Psoas muscle (tissue), 8 donors: ENCODE data around the gene PTPRR. TPM values are rescaled to one million over a fixed set of nuclear protein-coding genes. Genes with fewer than 3 reads are reported as not detected.

ENCODE experiments used
- ATAC-seq, 4 donors: fragments of 200-7000 bp; cut with Tn5 transposase; one replicate each; pipeline ENCODE4 v1.9.1; 2020; ENCODE audit warnings: moderate library complexity in 3 of 4, mild to moderate bottlenecking in 2 of 4
- DNase-seq, 2 donors: peaks; one replicate each; pipeline ENCODE4 v3.0.0-alpha.2; 2020
- H3K27ac ChIP-seq: fragments of 200-600 bp; one replicate; pipeline ENCODE4 v1.8.0; 2022
- H3K27me3 ChIP-seq, 3 donors: fragments of 200-600 bp in 1 of 3; one replicate each; pipeline versions ENCODE4 v1.6.1 to v1.8.0; 2013 to 2022; ENCODE audit warnings: low read length in 2 of 3, mild to moderate bottlenecking in 2 of 3, moderate library complexity in 1 of 3; ENCODE audit not compliant: insufficient read depth in 3 of 3
- H3K36me3 ChIP-seq, 2 donors: fragments of 200-600 bp in 1 of 2; one replicate each; pipeline versions ENCODE4 v1.6.1 to v1.8.0; 2013 to 2022; ENCODE audit warnings: low read depth in 1 of 2, mild to moderate bottlenecking in 1 of 2, moderate library complexity in 1 of 2; ENCODE audit not compliant: insufficient read depth in 1 of 2
- H3K4me1 ChIP-seq: fragments of 200-600 bp; one replicate; pipeline ENCODE4 v1.8.0; 2022
- H3K4me3 ChIP-seq: fragments of 200-600 bp; one replicate; pipeline ENCODE4 v1.8.0; 2022; ENCODE audit warnings: mild to moderate bottlenecking
- H3K9me3 ChIP-seq: fragments of 200-600 bp; one replicate; pipeline ENCODE4 v1.8.0; 2022
- WGBS, 3 donors: extraction: QIAGEN DNeasy Blood & Tissue Kit; methylation state at CpG; one replicate each; pipeline versions ENCODE4 v1.1.6 to v1.1.7; 2013; 5-methylcytosine and 5-hydroxymethylcytosine counted together
- intact Hi-C, 2 donors: fragments of 100-400 bp; cut with DNase I; formaldehyde crosslinking; loops; one replicate each; pipeline versions ENCODE4 v1.11.0 to v1.14.2; 2022
- polyA plus RNA-seq, 3 donors: library from polyadenylated mRNA; stranded (reverse); fragments of 200-250 nt; gene quantifications; one replicate each; pipeline ENCODE4 v1.2.3, GENCODE V29; 2013
- total RNA-seq, 4 donors: library from RNA; stranded (reverse); fragmentation: NEBNext Ultra II Directional in 2 of 4; extraction: Animal tissue kit (Norgen Biotek cat#: 25700) in 2 of 4; gene quantifications; one replicate each; pipeline versions ENCODE4 v1.2.1 to v1.2.4, GENCODE V29; 2021 to 2023
- TF ChIP-seq, protein P1 (sequence below): fragments of 200-600 bp; IDR thresholded peaks from one replicate; pipeline ENCODE4 v1.8.0; 2022; ENCODE audit warnings: antibody characterized with exemption
- donor health status: healthy with polysubstance abuse.
- donor health status: DM: no; HTN: no; CAD: no; lungs with moderate emphysema.
- donor health status: Bipolar disorder and iron deficiency.
- donor health status: healthy.
- donor health status: DM: yes; HTN: yes; CAD: no.
- donor health status: DM: no; HTN: no; CAD: no.
- donor health status: DM: no; HTN: no; CAD: no.
- donor health status: DM: yes; HTN: yes; CAD: no.

Gene PTPRR
- total and polyA plus RNA-seq, 7 donors = 0.08 to 0.35 (median 0.24) TPM

DNA sequence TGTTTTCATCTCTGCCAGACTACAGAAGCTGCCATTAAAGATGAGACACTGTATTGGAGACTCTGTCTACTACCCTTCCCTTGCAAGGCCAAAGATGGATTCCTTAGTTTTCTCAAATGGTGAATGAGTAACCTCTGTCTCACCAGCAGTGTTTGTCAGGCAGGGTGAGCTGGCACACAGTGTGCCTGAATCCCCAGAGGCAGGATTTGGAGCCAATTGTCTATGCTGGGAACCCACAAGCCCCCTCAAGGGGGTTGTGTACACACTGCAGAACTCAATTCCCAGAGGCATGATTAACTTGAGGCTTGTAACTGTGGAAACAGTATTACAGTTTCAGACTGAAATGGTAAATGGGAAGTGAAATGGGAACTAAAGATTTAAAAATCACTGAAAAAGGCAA is 146.5 kb downstream of the PTPRR start:
- no peaks in the 10 kb centered on the region for H3K36me3 ChIP-seq
- intact Hi-C loops = no loop called here
- ATAC-seq (no peak), DNase-seq (no peak)
- H3K4me1 ChIP-seq = no peaks in the 10 kb centered on the region
- no peaks in the 10 kb centered on the region for H3K27me3 ChIP-seq
- TF ChIP-seq, protein P1, sequence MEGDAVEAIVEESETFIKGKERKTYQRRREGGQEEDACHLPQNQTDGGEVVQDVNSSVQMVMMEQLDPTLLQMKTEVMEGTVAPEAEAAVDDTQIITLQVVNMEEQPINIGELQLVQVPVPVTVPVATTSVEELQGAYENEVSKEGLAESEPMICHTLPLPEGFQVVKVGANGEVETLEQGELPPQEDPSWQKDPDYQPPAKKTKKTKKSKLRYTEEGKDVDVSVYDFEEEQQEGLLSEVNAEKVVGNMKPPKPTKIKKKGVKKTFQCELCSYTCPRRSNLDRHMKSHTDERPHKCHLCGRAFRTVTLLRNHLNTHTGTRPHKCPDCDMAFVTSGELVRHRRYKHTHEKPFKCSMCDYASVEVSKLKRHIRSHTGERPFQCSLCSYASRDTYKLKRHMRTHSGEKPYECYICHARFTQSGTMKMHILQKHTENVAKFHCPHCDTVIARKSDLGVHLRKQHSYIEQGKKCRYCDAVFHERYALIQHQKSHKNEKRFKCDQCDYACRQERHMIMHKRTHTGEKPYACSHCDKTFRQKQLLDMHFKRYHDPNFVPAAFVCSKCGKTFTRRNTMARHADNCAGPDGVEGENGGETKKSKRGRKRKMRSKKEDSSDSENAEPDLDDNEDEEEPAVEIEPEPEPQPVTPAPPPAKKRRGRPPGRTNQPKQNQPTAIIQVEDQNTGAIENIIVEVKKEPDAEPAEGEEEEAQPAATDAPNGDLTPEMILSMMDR = no peak
- H3K9me3 ChIP-seq = no peaks in the 10 kb centered on the region
- no peak overlapping the region for H3K4me3 ChIP-seq
- no peak overlapping the region for H3K27ac ChIP-seq

DNA sequence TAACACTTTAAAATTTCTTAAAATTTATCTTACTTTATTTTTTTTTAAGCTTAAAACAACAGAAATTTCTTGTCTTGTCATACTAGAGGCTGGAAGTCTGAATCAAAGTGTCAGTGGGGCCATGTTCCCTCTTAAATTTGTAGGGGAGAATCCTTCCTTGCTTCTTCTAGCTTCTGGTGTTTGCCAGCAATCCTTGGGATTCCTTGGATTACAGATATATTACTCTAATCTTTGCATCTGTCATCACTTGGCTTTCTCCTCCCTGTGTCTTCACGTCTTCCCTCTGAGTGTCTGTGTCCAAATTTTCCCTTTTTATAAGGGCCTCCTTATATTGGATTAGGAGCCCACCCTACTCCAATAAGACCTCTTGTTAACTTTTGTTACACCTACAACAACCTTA is 147.7 kb downstream of the PTPRR start:
- no peak overlapping the region for H3K27ac ChIP-seq
- 22 to 27% (median 24%) methylated on average over 1 of the region's 1 CpG for WGBS, 3 donors
- no peaks in the 10 kb centered on the region for H3K9me3 ChIP-seq
- no peak for DNase-seq
- H3K36me3 ChIP-seq = no peaks in the 10 kb centered on the region
- no peak for ATAC-seq
- intact Hi-C loops = no loop called here
- H3K27me3 ChIP-seq = no peaks in the 10 kb centered on the region
- H3K4me1 ChIP-seq = no peaks in the 10 kb centered on the region
- TF ChIP-seq, protein P1 = no peak
- H3K4me3 ChIP-seq = no peak overlapping the region

DNA sequence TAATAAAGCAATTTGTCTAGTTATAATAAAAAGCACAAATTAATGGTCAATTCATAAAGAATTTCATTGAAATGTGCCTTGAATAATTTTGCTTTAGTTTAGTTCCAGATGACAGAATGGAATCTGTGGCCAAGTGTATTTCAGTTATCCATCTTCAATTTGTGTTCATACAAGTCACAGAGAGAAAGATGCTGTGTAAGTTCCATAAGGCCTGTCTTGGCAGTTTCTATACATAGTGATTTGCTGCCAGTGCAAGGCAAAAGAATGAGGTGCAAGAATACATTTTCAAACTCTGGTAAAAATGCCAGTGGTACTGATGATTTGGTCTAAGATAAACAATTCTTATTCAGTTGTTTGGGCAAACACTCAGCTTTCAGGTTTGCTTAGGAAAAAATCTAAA is 149.0 kb downstream of the PTPRR start:
- TF ChIP-seq, protein P1 = no peak
- Histone ChIP-seq H3K4me1 (no peaks in the 10 kb centered on the region), H3K36me3 (no peaks in the 10 kb centered on the region), H3K9me3 (no peaks in the 10 kb centered on the region), H3K4me3 (no peak overlapping the region), H3K27ac (no peak overlapping the region), H3K27me3 (no peaks in the 10 kb centered on the region)
- no peak for DNase-seq
- intact Hi-C loops = no loop called here
- no peak for ATAC-seq

DNA sequence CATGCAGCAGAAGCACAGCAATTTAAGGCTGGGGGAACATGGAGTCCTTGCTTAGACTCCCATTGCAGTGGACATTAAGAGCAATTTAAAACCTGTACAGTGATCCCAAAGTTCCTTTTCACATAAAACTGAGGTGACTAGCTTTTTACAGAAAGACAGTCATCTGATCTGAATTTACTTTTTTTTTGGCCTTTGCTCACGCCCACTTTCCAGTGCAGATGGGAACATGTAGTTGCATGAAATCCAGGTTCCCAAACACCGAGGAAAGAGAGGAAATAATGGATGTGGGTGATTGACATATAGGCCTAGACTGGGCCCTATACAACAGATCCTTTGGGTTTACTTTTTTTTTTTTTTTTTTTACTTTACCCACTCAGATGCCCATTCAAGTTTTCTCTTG is 156.9 kb downstream of the PTPRR start:
- Histone ChIP-seq H3K27ac (no peak overlapping the region), H3K36me3 (no peaks in the 10 kb centered on the region), H3K27me3 (no peaks in the 10 kb centered on the region), H3K4me3 (no peak overlapping the region), H3K9me3 (no peaks in the 10 kb centered on the region), H3K4me1 (no peaks in the 10 kb centered on the region)
- TF ChIP-seq, protein P1 = no peak
- intact Hi-C loops = no loop called here
- DNase-seq = no peak
- 55 to 62% (median 61%) methylated on average over 2 of the region's 2 CpGs for WGBS, 3 donors
- ATAC-seq = no peak

DNA sequence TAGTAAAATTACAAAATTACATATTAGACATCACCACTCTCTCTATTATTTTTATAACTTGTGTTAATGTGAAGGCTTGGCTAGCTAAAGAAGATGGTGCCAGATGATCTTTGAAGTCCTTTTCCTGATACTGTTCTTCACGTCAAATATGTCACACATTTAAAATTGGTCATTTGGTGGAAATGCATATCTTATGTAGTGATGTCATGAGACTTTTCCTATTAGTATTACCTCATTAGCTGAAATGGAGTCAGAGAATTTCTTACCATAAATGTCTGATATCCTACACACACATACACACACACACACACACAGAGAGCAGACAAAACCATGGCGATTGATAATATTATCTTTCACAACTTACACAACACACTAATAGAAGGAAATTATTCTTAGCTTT is 158.5 kb downstream of the PTPRR start:
- Histone ChIP-seq H3K9me3 (no peaks in the 10 kb centered on the region), H3K27ac (no peak overlapping the region), H3K4me1 (no peaks in the 10 kb centered on the region), H3K36me3 (no peaks in the 10 kb centered on the region), H3K27me3 (no peaks in the 10 kb centered on the region), H3K4me3 (no peak overlapping the region)
- TF ChIP-seq, protein P1 = no peak
- WGBS, 3 donors = 61 to 69% (median 65%) methylated on average over 2 of the region's 2 CpGs
- ATAC-seq (no peak), DNase-seq (no peak)
- intact Hi-C loops = no loop called here
